HUES48 (cell line): Measurements from ENCODE around the gene RUFY4.
A peak's percentile ranks its signal among the peaks of the same experiment; 100 is the strongest.
"Not testable (repeated sequence)": the region's sequence is repeated elsewhere in the genome, so short reads cannot be mapped to it uniquely, and the experiment has no call there.

Experiments
- H3K27ac ChIP-seq: one replicate; pipeline ENCODE4 v1.7.0; 2013; ENCODE audit warnings: low read depth, low read length, inconsistent platforms
- H3K27me3 ChIP-seq: 2 replicates; pipeline ENCODE4 v1.6.1; 2013; ENCODE audit warnings: mild to moderate bottlenecking, low read length; ENCODE audit not compliant: control insufficient read depth, insufficient read depth
- H3K36me3 ChIP-seq: 2 replicates; pipeline ENCODE4 v1.6.1; 2013; ENCODE audit warnings: low read length; ENCODE audit not compliant: control insufficient read depth, insufficient read depth
- H3K4me1 ChIP-seq: 2 replicates; pipeline ENCODE4 v1.6.1; 2013; ENCODE audit warnings: mild to moderate bottlenecking, low read length; ENCODE audit not compliant: control insufficient read depth, insufficient read depth
- H3K4me3 ChIP-seq: 2 replicates; pipeline ENCODE4 v1.5.1; 2013; ENCODE audit warnings: mild to moderate bottlenecking, low read depth, low read length
- H3K9ac ChIP-seq: 2 replicates; pipeline ENCODE4 v1.6.1; 2013; ENCODE audit warnings: mild to moderate bottlenecking, low read depth, low read length, moderate library complexity
- H3K9me3 ChIP-seq: 2 replicates; pipeline ENCODE4 v1.6.1; 2013; ENCODE audit warnings: low read length; ENCODE audit not compliant: control insufficient read depth, insufficient read depth

Gene RUFY4

DNA sequence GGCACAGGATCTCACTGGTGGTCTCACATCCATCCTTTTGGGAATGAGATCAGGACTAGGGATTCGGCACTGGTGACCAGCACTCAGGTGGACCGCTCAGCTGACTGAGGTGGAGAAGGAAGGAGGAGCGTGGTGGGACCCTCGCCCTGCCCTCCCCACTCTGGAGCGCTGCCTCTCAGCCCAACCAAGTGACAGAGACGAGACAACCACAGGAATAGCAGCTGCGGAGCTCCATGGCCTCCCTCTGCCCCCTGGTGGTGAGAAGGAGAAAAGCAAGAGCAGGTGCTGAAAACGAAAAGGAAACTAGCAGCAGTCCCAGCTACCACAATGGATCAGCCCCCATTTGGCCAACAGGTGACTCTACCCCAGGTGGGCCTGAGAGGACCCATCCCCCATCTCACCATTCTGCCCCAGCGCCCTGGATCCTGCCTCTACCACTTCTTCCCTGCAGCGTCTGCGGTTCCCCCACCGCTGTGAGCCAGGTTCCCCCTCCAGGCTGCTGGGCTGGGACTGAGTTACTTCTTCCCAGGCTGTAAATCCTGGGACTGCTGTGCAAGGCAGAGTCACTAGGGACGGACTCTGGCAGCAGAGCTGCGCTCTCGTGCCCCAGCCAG lies at the start of gene RUFY4:
RUFY4 (plus strand) TSS at position 533 of the 614 bp plus-strand sequence. CDS start 1,353 bp downstream, outside the sequence.
- not testable (repeated sequence) for H3K36me3 ChIP-seq, H3K9ac ChIP-seq, H3K27ac ChIP-seq, H3K4me1 ChIP-seq, H3K27me3 ChIP-seq, H3K9me3 ChIP-seq
- H3K4me3 ChIP-seq: peak within 1 kb of the TSS; percentile 50

- H3K9ac ChIP-seq: no peak overlapping the region
- H3K36me3 ChIP-seq: no peaks in the 10 kb centered on the region
- no peak overlapping the region for H3K4me3 ChIP-seq
- H3K27ac ChIP-seq: no peak overlapping the region
- H3K9me3 ChIP-seq: no peaks in the 10 kb centered on the region
- H3K27me3 ChIP-seq: no peaks in the 10 kb centered on the region
- no peaks in the 10 kb centered on the region for H3K4me1 ChIP-seq
These were observed 49.5 kb upstream of the RUFY4 start for GRCh38 chr2:218019411-218020060.

- no peaks in the 10 kb centered on the region for H3K9me3 ChIP-seq
- no peaks in the 10 kb centered on the region for H3K27me3 ChIP-seq
- no peak overlapping the region for H3K9ac ChIP-seq
- H3K4me3 ChIP-seq: no peak overlapping the region
- no peak overlapping the region for H3K27ac ChIP-seq
- 0 out of 2 replicates have a peak, but pooled peaks cover under 1% of the 10 kb centered on the region for H3K4me1 ChIP-seq
- H3K36me3 ChIP-seq: no peaks in the 10 kb centered on the region
These were observed 48.8 kb upstream of the RUFY4 start for GRCh38 chr2:218020281-218020680.

- no peaks in the 10 kb centered on the region for H3K27me3 ChIP-seq
- 0 out of 2 replicates have a peak, but pooled peaks cover 4% of the 10 kb centered on the region for H3K4me1 ChIP-seq
- no peak overlapping the region for H3K4me3 ChIP-seq
- no peak overlapping the region for H3K27ac ChIP-seq
- H3K36me3 ChIP-seq: no peaks in the 10 kb centered on the region
- H3K9me3 ChIP-seq: no peaks in the 10 kb centered on the region
- H3K9ac ChIP-seq: no peak overlapping the region
These were observed 48.0 kb upstream of the RUFY4 start for GRCh38 chr2:218020966-218021535.

DNA sequence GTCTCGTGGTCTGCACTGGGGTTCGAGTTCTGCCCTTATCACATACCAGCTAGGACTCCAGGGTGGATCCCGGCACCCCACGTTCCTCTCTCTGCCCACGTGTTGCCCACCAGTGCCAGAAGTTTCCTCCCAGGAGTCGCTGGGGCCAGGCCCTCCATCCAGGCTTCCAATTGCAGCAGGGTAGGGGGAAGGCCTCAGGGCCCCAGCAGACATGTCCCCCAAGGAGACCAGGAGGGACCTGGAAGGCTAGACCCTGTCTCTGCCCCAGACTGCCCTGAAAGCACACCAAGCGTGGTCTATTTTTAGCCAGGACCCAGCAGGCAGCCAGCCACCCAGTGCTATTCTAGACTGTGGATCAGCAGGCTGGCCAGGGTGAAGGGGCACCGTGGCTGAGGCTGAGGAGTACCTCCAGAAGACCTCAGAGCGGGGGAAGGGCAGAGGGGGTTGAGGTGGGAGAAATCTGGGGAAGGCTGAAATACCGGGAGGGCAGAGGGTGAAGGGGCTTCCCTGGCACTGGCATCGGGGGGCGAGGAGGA lies 47.4 kb upstream of the RUFY4 start:
- Histone ChIP-seq H3K4me3 (no peak overlapping the region), H3K9ac (no peak overlapping the region), H3K9me3 (no peaks in the 10 kb centered on the region), H3K36me3 (no peaks in the 10 kb centered on the region), H3K27ac (no peak overlapping the region), H3K4me1 (0 out of 2 replicates have a peak, but pooled peaks cover 4% of the 10 kb centered on the region), H3K27me3 (no peaks in the 10 kb centered on the region)

GRCh38 chr2:218022131-218022850 lies 46.8 kb upstream of the RUFY4 start:
- no peak overlapping the region for H3K27ac ChIP-seq
- no peak overlapping the region for H3K9ac ChIP-seq
- no peaks in the 10 kb centered on the region for H3K27me3 ChIP-seq
- no peak overlapping the region for H3K4me3 ChIP-seq
- H3K4me1 ChIP-seq: 0 out of 2 replicates have a peak, but pooled peaks cover 4% of the 10 kb centered on the region
- H3K36me3 ChIP-seq: no peaks in the 10 kb centered on the region
- no peaks in the 10 kb centered on the region for H3K9me3 ChIP-seq

DNA sequence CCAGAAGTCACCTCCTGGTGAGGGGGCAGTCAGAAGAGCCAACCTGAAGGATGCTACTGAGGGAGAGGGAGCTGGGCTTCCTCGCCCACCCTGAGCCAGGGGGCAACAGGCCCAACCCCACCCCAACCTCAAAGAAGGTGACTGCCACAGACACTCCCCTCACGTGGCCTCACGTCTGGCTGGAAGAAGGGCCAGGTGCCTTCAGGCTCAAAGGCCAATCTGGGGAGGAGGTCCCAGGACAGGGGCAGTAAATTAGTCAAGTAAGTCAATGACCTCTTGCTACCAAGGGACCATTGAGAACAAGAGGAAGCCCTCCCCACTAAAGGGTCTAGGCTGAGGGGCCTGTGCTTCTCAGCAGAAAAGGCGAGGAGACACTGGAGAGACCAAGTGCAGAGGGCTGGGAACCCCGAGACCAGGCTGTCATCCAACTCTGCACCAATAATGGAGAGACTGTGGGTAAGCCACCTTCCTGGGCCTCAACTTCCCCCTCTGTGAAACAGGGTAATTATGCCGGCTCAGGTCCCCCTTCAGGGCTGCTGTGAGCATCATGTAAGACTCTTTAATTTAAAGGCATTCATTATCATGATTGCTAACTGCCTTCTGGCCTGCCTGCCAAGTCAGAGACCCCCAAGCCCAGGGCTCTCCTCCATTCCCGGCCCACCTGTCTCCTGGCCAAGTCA lies 46.1 kb upstream of the RUFY4 start:
- Histone ChIP-seq H3K9ac (no peak overlapping the region), H3K27me3 (no peaks in the 10 kb centered on the region), H3K9me3 (no peaks in the 10 kb centered on the region), H3K36me3 (no peaks in the 10 kb centered on the region), H3K27ac (no peak overlapping the region), H3K4me1 (0 out of 2 replicates have a peak, but pooled peaks cover 4% of the 10 kb centered on the region), H3K4me3 (no peak overlapping the region)

GRCh38 chr2:218023636-218024035 lies 45.4 kb upstream of the RUFY4 start:
- Histone ChIP-seq H3K36me3 (no peaks in the 10 kb centered on the region), H3K4me1 (0 out of 2 replicates have a peak, but pooled peaks cover 4% of the 10 kb centered on the region), H3K27me3 (no peaks in the 10 kb centered on the region), H3K27ac (no peak overlapping the region), H3K9me3 (no peaks in the 10 kb centered on the region), H3K4me3 (no peak overlapping the region), H3K9ac (no peak overlapping the region)

- no peaks in the 10 kb centered on the region for H3K9me3 ChIP-seq
- no peak overlapping the region for H3K27ac ChIP-seq
- 0 out of 2 replicates have a peak, but pooled peaks cover 4% of the 10 kb centered on the region for H3K4me1 ChIP-seq
- H3K27me3 ChIP-seq: no peaks in the 10 kb centered on the region
- no peak overlapping the region for H3K9ac ChIP-seq
- no peaks in the 10 kb centered on the region for H3K36me3 ChIP-seq
- H3K4me3 ChIP-seq: no peak overlapping the region
These were observed 44.7 kb upstream of the RUFY4 start for GRCh38 chr2:218024336-218024735.

DNA sequence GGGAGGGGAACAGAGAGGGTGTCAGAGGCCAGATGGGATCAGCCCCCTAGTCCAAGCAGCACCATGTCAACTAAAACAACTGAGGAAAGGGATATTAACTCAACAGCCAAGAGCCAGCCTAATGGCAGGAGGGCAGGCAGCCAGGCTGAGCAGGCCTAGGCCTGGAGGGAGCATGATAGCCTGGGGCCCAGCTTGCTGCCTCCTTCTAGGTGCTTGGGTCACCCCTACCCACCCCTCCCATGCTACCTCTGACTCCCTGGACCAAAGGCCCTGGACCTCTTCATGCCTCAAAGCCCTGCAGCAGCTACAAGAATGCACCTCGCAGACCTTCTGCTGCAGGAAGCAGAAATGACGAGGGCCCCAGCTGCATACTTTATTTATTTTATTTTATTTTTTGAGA lies 44.2 kb upstream of the RUFY4 start:
- Histone ChIP-seq H3K4me1 (0 out of 2 replicates have a peak, but pooled peaks cover 4% of the 10 kb centered on the region), H3K27me3 (no peaks in the 10 kb centered on the region; the same call in 1 of the 2 replicates), H3K9me3 (no peaks in the 10 kb centered on the region), H3K4me3 (no peak overlapping the region), H3K27ac (no peak overlapping the region), H3K9ac (no peak overlapping the region), H3K36me3 (no peaks in the 10 kb centered on the region)
